HAP-1 (cell line): ENCODE results near the gene HAS3.
"Not testable (repeated sequence)": the region's sequence is repeated elsewhere in the genome, so short reads cannot be mapped to it uniquely, and the experiment has no call there.

Experiments
- DNase-seq, 2 experiments: peaks; one replicate each; pipeline ENCODE4 v3.0.0-alpha.2; 2016 to 2020; ENCODE audit warnings: low spot score in 2 of 2
- H3K27me3 ChIP-seq: fragments of 250-450 bp; sonication (Bioruptor Pico); 2 replicates; pipeline ENCODE4 v1.5.1; 2020; ENCODE audit warnings: low read depth, mild to moderate bottlenecking, moderate library complexity
- H3K36me3 ChIP-seq: fragments of 250-450 bp; sonication (Bioruptor Pico); replicated peaks from 2 replicates; pipeline ENCODE4 v1.5.1; 2020; ENCODE audit warnings: mild to moderate bottlenecking
- H3K4me1 ChIP-seq: fragments of 250-450 bp; sonication (Bioruptor Pico); 2 replicates; pipeline ENCODE4 v1.5.1; 2020; ENCODE audit warnings: mild to moderate bottlenecking
- H3K4me3 ChIP-seq: fragments of 250-450 bp; sonication (Bioruptor Pico); 2 replicates; pipeline ENCODE4 v1.5.1; 2020; ENCODE audit warnings: mild to moderate bottlenecking, moderate library complexity
- H3K9me3 ChIP-seq: fragments of 250-450 bp; sonication (Bioruptor Pico); 2 replicates; pipeline ENCODE4 v1.5.1; 2020; ENCODE audit warnings: mild to moderate bottlenecking, moderate library complexity
- in situ Hi-C: fragments of 300-500 bp; cut with MboI; formaldehyde crosslinking; loops from 3 replicates; pipeline ENCODE4 v1.14.3; 2020; ENCODE audit warnings: low sequenced_read_pairs, inconsistent platforms, mixed read lengths

HAS3 gene, protein sequence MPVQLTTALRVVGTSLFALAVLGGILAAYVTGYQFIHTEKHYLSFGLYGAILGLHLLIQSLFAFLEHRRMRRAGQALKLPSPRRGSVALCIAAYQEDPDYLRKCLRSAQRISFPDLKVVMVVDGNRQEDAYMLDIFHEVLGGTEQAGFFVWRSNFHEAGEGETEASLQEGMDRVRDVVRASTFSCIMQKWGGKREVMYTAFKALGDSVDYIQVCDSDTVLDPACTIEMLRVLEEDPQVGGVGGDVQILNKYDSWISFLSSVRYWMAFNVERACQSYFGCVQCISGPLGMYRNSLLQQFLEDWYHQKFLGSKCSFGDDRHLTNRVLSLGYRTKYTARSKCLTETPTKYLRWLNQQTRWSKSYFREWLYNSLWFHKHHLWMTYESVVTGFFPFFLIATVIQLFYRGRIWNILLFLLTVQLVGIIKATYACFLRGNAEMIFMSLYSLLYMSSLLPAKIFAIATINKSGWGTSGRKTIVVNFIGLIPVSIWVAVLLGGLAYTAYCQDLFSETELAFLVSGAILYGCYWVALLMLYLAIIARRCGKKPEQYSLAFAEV

DNA sequence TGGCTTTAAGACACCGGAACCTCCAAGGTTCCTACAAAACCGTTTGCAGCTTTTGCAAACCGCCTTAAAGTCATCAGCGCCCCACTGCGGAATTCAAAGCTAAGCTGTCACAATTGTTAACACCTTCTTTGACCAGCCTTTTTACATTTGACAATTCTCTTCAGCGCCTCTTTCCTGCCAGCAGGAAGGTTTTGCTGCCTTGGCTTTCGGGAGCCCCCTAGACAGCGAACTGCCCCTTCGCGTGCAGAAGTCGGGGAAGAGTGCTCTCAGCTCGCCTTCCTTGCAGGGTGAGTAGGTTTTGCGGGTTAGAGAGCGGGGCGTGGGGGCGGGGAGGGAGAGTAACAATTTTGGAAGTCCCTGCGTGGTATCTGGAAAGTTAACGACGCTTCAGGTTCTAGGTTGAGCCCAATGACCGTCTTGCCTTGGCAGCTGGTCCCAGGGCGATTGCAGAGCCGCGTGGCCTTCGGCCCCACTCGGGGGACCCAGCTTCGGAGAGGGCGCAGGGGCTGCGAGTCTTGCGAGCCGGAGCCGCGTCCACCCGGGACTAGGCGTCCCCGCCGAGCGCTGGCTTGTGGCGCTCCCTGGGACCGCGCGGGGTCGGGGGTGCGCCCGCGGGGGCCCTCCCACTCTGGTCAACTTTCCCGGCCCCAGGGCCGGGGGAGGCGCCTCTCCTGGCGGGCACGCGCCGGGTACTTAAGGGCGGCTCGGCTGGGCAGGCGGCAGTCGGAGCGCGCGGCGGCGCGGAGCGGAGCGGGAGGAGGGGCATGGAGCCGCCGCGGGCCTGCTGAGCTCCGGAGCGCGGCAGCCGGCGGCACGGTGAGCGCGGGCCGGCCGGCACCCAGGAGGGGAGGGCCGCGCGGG lies at the start of gene HAS3:
TSS of gene HAS3 (plus strand) at position 153 of the 861 bp plus-strand sequence. CDS start 3,743 bp downstream, outside the sequence.
- Histone ChIP-seq H3K36me3 (peaks cover 7% of the 10 kb centered on the region), H3K27me3 (no peaks in the 10 kb centered on the region), H3K9me3 (no peaks in the 10 kb centered on the region), H3K4me3 (peak within 1 kb of the TSS; percentile 45), H3K4me1 (peaks cover 4% of the 10 kb centered on the region)
- in situ Hi-C loops: no loop called here
- DNase-seq: peak; percentile 71 to 78

DNA sequence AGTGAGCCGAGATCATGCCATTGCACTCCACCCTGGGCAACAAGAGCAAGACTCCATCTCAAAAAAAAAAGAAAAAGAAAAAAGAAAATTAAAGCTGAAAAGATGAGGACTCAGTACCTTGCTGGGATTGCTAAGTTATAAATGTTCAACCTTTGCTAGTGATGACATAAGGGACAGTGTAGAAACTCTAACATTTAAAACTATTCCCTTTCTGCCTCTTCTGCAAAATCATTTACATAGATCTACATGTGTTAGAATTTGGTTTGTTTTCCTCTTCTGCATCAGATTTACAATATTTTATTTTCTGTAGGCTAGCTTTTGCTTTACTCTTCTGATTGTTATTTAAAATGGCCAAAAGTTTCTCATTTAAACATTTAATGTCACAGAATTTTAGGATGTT lies 49.5 kb upstream of the HAS3 start:
- H3K9me3 ChIP-seq: no peaks in the 10 kb centered on the region
- no peaks in the 10 kb centered on the region for H3K36me3 ChIP-seq
- H3K27me3 ChIP-seq: no peaks in the 10 kb centered on the region
- no peaks in the 10 kb centered on the region for H3K4me1 ChIP-seq
- in situ Hi-C loops: no loop called here
- no peak overlapping the region for H3K4me3 ChIP-seq
- DNase-seq: no peak

DNA sequence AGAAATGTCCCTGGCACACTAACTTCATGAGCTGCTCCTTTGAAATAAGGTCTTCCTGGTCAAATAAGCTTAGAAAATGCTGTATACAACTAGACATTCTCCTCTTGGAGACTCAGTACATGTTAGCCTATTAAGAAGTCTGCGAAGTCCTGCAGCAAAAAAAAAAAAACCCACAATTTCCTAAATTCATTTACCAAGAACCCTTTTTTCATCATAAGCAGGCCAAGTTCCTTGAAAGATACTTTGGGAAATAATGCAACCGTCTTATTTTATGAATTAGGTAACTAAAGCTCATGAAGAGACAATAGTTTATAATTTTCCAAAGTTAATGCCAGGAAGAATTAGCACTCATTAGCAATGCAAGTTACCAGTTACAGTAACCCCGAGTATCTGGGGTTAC lies 49.0 kb upstream of the HAS3 start:
- no peak for DNase-seq
- no peaks in the 10 kb centered on the region for H3K36me3 ChIP-seq
- no peaks in the 10 kb centered on the region for H3K9me3 ChIP-seq
- H3K4me1 ChIP-seq: no peaks in the 10 kb centered on the region
- in situ Hi-C loops: no loop called here
- H3K4me3 ChIP-seq: no peak overlapping the region
- H3K27me3 ChIP-seq: no peaks in the 10 kb centered on the region

DNA sequence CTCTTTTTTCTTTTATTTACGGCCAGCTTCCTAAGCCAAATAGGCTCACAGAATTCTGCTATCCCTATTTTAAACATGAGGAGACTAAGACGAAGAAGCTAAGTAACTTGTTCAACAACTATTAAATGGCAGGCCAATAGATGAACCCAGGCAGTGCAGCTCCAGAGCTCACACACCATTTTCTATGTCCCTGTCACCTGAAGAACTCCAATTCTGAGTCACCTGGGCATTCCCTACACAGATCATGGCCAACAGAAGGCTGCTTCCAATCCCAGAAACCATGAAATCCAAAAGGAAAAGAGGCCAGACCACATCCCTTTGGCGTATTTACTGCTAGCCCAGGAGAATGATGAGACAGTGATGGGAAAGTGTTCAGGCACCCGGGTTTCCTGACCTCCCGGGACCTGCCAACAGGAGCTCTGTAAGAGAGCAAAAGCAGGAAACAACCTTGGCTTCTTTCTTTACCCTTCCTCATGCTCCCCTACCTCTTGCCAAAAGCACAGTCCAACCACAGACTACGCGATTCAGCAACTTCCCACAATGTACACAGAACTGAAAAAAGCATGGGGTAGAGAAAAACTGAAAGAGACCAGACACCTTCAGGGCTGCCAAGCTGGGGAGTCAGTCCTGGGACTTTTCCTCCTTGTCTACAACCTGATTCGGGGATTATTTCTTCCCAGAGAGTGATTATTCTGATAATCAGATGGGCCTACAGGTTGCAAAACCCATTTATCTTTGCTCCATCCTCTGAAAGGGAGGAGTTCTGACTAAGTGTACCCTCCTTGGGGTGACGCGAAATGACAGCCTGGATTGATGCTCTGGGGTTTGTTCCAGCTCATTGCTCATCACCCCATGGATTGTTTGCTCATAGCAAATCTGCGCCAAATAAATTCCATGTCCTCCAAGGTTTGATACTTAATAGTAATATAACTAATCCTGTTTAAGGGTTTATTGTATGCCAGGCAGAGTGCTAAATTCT lies 47.8 kb upstream of the HAS3 start:
- no peaks in the 10 kb centered on the region for H3K36me3 ChIP-seq
- H3K9me3 ChIP-seq: no peaks in the 10 kb centered on the region
- no peak overlapping the region for H3K4me3 ChIP-seq
- H3K27me3 ChIP-seq: no peaks in the 10 kb centered on the region
- in situ Hi-C loops: no loop called here
- no peak for DNase-seq
- H3K4me1 ChIP-seq: no peaks in the 10 kb centered on the region

DNA sequence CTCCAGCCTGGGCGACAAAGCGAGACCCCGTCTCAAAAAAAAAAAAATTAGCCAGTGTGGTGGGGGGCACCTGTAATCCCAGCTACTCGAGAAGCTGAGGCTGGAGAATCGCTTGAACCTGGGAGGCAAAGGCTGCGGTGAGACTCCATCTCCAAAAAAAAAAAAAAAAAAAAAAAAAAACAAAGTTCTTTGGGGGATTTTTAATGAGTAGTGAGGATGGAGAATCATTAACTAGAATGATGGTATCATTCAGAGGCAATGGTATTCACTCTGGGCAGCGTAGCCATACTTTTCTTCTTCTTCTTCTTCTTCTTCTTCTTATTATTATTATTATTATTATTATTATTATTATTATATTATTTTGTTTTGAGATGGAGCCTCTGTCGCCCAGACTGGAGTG lies 42.0 kb upstream of the HAS3 start:
- H3K36me3 ChIP-seq, H3K27me3 ChIP-seq, H3K4me3 ChIP-seq, DNase-seq, H3K9me3 ChIP-seq, in situ Hi-C loops, H3K4me1 ChIP-seq: not testable (repeated sequence)

DNA sequence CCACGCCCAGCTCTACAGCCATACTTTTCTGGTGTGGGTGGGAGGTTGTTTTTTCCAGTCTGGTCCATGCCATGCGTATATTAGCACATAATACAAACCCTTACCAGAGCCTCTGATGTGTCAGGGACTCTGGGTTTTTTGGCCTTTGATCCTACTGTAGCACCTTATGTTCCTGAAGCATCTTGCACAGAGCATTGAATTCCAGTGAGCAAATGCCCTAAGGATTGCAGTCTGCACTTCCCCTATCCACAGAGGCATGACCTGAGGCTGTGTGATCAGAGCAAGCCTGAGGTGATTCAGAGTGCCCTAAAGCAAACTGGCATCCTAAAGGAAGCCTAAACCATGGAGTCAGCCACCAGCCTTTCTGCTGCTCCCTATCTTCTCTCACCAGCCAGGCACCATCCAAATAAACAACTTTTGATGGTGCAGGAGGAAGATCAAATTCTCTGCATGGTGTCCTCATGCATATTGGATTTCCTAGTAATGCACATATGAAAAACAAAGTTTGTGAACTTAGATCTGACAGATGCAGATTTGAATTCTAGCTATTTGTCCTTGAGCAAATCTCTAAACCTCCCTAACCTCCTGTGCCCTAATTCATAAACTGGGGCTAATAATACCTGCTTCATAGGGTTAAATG lies 41.2 kb upstream of the HAS3 start:
- no peak overlapping the region for H3K4me3 ChIP-seq
- no peaks in the 10 kb centered on the region for H3K27me3 ChIP-seq
- in situ Hi-C loops: no loop called here
- no peaks in the 10 kb centered on the region for H3K36me3 ChIP-seq
- no peaks in the 10 kb centered on the region for H3K9me3 ChIP-seq
- no peaks in the 10 kb centered on the region for H3K4me1 ChIP-seq
- no peak for DNase-seq

DNA sequence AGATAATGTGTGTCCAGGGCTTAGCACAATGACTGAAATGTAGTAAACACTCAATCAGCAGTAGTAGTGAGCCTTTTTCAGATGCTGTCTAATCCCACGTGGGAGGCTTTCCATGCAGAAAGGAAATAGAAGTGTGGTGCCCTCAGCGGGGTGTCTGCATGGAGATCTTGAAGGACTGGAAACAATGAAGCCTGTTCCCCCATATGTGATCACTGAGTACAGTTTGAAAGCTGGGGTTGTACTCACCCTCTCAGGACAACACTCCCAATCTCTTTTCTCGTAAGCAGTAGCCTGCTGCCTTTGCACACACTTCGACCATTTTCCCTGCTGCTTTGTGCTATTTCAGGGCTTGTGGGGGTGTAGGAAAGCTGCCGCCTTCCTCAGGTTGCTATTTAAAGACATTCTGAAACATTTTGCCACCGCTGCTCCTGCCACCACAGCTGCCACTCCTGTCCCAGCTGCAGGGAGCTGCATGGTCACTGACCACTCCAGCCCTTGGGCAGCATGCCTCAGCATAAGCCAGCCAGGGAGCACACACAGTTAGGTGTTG lies 40.6 kb upstream of the HAS3 start:
- no peaks in the 10 kb centered on the region for H3K36me3 ChIP-seq
- in situ Hi-C loops: no loop called here
- no peak overlapping the region for H3K4me3 ChIP-seq
- no peaks in the 10 kb centered on the region for H3K9me3 ChIP-seq
- DNase-seq: no peak
- H3K4me1 ChIP-seq: no peaks in the 10 kb centered on the region
- no peaks in the 10 kb centered on the region for H3K27me3 ChIP-seq

DNA sequence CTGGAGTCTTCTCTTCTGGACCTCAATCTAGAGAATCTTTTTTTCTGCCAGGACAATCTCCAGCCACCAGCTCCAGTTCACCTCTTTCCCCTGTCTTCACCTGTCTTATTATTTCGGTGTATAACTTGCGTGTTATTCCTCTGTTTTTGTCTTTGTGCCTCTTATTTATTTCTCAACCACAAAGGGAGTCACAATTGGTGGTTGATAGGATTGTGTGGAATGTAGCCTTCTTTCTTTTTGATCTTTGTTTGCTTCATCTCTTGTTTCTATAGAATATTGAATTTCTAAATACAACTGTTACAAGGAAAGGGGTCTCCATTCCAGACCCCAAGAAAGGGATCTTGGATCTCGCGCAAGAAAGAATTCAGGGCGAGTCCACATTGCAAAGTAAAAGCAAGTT lies 35.9 kb upstream of the HAS3 start:
- in situ Hi-C loops: no loop called here
- H3K4me3 ChIP-seq: no peak overlapping the region
- H3K9me3 ChIP-seq: no peaks in the 10 kb centered on the region
- no peaks in the 10 kb centered on the region for H3K27me3 ChIP-seq
- H3K36me3 ChIP-seq: no peaks in the 10 kb centered on the region
- 0 out of 2 replicates have a peak, but pooled peaks cover 3% of the 10 kb centered on the region for H3K4me1 ChIP-seq
- DNase-seq: no peak

DNA sequence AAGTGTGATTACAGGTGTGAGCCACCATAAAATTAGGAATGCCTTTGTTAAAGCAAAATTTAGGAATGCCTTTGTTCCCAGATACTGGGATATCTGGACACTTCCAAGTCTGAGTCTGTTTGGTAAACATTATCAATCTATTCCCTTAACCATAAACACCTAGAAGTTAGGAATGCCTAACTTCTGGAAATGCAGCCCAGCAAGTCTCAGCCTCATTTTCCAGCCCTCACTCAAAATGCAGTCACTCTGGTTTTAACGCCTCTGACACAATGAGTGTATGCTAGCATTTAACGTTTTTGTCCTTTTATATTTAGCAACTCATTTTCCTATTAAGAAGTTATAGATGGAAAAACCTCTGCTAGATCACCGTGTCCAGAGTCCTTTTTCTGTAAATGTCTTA lies 34.4 kb upstream of the HAS3 start:
- H3K9me3 ChIP-seq: no peaks in the 10 kb centered on the region
- no peaks in the 10 kb centered on the region for H3K36me3 ChIP-seq
- no peak overlapping the region for H3K4me3 ChIP-seq
- 0 out of 2 replicates have a peak, but pooled peaks cover 3% of the 10 kb centered on the region for H3K4me1 ChIP-seq
- in situ Hi-C loops: no loop called here
- DNase-seq: no peak
- H3K27me3 ChIP-seq: no peaks in the 10 kb centered on the region

DNA sequence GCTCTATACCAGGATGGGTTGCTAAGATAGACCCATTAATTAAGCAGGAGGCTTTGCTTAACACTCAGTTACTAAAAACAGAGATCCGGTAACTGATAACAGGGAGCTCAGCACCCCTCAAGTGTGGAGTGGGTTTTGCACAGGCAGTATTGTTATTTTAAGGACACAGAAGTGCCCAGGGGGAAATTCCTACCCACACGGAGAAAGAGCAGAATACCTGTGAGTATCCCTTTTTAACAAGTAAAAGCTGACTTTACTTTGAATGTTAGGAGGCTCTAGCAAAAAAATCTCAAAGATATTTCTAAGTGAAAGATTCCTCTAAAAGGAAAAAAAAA lies 32.8 kb upstream of the HAS3 start:
- no peak for DNase-seq
- Histone ChIP-seq H3K4me3 (no peak overlapping the region), H3K9me3 (no peaks in the 10 kb centered on the region), H3K27me3 (no peaks in the 10 kb centered on the region), H3K4me1 (0 out of 2 replicates have a peak, but pooled peaks cover 3% of the 10 kb centered on the region), H3K36me3 (no peaks in the 10 kb centered on the region)
- in situ Hi-C loops: no loop called here

DNA sequence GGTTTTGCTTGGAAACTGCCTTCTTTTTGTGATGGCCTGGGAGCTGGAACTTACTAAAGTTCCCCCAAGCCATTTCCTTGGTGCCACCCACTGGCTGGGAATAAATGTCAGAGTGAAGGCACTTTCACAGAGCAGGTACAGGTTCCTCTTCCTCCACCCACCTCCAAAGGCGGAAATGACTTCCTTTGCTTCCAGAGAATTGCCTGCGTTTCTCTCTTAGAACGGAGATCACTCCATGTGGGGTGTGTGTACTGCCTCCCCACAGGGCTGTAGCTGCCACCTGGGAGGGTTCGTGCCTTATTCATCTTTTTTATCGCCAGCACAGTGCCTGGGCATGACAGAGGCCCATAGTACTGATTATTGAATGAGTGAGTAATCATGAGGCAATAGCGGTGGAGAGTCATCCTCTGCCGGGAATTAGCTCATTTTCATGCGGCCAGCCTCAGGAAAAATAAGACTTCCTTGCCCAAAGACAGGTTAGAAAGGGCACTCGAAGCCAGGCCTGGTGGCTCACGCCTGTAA lies 32.2 kb upstream of the HAS3 start:
- 0 out of 2 replicates have a peak, but pooled peaks cover 3% of the 10 kb centered on the region for H3K4me1 ChIP-seq
- H3K36me3 ChIP-seq: no peaks in the 10 kb centered on the region
- DNase-seq: no peak
- no peaks in the 10 kb centered on the region for H3K27me3 ChIP-seq
- no peaks in the 10 kb centered on the region for H3K9me3 ChIP-seq
- H3K4me3 ChIP-seq: no peak overlapping the region
- in situ Hi-C loops: no loop called here

DNA sequence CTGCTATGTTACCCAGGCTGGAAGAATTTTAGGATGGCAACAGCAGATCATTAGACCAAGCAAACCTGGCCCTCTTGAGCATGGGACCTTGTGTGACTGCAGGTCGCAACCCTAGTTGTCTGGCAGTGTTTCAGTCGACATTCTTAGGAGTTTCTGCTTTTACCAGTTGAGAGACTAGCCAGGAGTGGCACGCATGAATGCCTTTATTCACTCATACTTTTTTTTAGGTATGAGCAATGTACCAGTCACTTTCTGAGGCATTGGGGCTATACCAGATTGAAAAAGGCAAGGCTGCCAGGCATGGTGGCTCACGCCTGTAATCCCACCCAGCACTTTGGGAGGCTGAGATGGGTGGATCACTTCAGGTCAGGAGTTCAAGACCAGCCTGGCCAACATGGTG lies 28.2 kb upstream of the HAS3 start:
- no peak for DNase-seq
- in situ Hi-C loops: no loop called here
- H3K4me3 ChIP-seq: no peak overlapping the region
- no peaks in the 10 kb centered on the region for H3K27me3 ChIP-seq
- no peaks in the 10 kb centered on the region for H3K9me3 ChIP-seq
- 0 out of 2 replicates have a peak, but pooled peaks cover 3% of the 10 kb centered on the region for H3K4me1 ChIP-seq
- H3K36me3 ChIP-seq: no peaks in the 10 kb centered on the region
